Glutamatergic neuron (in vitro differentiated cells): ENCODE data around the gene RBM4. TPM values are rescaled to one million over a fixed set of nuclear protein-coding genes. Genes with fewer than 3 reads are reported as not detected.

Source experiments
- DNase-seq: peaks from one replicate; pipeline ENCODE4 v3.0.0; 2022
- H3K27ac Mint-ChIP-seq: one replicate; pipeline ENCODE4 v1.8.0; 2020; ENCODE audit warnings: mild to moderate bottlenecking, mixed read lengths, inconsistent platforms; ENCODE audit not compliant: unreplicated experiment
- H3K27me3 Mint-ChIP-seq: one replicate; pipeline ENCODE4 v1.8.0; 2020; ENCODE audit warnings: mild to moderate bottlenecking, moderate library complexity, mixed read lengths, inconsistent platforms; ENCODE audit not compliant: unreplicated experiment
- H3K36me3 Mint-ChIP-seq: one replicate; pipeline ENCODE4 v1.8.0; 2020; ENCODE audit warnings: mild to moderate bottlenecking, mixed read lengths, inconsistent platforms; ENCODE audit not compliant: unreplicated experiment
- H3K4me1 Mint-ChIP-seq: one replicate; pipeline ENCODE4 v1.8.0; 2020; ENCODE audit warnings: mild to moderate bottlenecking, low read depth, mixed read lengths, inconsistent platforms; ENCODE audit not compliant: unreplicated experiment
- H3K4me3 Mint-ChIP-seq: one replicate; pipeline ENCODE4 v1.8.0; 2020; ENCODE audit warnings: mild to moderate bottlenecking, mixed read lengths, inconsistent platforms; ENCODE audit not compliant: unreplicated experiment
- H3K9me3 Mint-ChIP-seq: one replicate; pipeline ENCODE4 v1.8.0; 2020; ENCODE audit warnings: mild to moderate bottlenecking, moderate library complexity, mixed read lengths, inconsistent platforms; ENCODE audit not compliant: unreplicated experiment
- total RNA-seq: library from RNA; stranded (reverse); fragmentation: NEBNext Ultra II Directional; extraction: Animal tissue kit (Norgen Biotek cat#: 25700); gene quantifications from one replicate; pipeline ENCODE4 v1.2.1, GENCODE V29; 2021; ENCODE audit not compliant: unreplicated experiment
- TF ChIP-seq, protein P1 (sequence below): fragments of 200-600 bp; sonication (generic); IDR thresholded peaks from one replicate; pipeline ENCODE4 v1.5.0; 2021; ENCODE audit not compliant: partially characterized antibody, unreplicated experiment

Gene RBM4
- total RNA-seq, 1 donor from 2014 or later: 244 TPM

DNA sequence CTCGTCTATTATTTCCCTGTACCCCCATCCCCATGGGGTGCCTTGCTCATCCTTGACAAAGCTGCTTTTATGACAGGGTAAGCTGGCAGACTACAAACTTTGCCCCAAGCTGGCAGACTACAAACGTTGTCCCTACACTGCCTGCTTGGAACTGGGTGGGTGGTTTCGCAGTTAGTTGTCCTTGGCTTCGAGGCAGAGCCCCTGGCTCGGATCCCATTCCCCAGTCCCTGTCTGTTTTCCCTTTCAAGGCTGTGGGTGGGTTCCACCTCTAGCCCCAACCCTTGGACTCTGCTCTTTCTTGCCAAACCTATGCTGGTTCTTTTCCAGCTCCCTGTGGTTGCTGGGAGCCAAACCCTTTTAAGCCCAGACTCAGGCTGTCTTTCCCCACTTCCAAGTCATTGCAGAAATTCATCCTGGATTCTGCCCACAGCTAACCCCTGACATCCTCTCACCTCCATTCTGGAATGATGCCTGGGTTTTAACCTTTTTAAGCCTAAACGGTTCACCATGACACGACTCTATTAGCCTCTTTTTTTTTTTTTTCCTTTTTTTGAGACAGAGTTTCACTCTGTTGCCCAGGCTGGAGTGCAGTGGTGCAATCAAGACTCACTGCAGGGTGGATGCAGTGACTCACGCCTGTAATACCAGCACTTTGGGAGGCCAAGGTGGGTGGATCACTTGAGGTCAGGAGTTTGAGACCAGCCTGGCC, 31.2 kb upstream of the RBM4 start:
- H3K36me3 Mint-ChIP-seq: no peaks in the 10 kb centered on the region
- no peak overlapping the region for H3K4me3 Mint-ChIP-seq
- H3K4me1 Mint-ChIP-seq: no peaks in the 10 kb centered on the region
- DNase-seq: no peak
- TF ChIP-seq, protein P1, sequence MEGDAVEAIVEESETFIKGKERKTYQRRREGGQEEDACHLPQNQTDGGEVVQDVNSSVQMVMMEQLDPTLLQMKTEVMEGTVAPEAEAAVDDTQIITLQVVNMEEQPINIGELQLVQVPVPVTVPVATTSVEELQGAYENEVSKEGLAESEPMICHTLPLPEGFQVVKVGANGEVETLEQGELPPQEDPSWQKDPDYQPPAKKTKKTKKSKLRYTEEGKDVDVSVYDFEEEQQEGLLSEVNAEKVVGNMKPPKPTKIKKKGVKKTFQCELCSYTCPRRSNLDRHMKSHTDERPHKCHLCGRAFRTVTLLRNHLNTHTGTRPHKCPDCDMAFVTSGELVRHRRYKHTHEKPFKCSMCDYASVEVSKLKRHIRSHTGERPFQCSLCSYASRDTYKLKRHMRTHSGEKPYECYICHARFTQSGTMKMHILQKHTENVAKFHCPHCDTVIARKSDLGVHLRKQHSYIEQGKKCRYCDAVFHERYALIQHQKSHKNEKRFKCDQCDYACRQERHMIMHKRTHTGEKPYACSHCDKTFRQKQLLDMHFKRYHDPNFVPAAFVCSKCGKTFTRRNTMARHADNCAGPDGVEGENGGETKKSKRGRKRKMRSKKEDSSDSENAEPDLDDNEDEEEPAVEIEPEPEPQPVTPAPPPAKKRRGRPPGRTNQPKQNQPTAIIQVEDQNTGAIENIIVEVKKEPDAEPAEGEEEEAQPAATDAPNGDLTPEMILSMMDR: no peak
- H3K27ac Mint-ChIP-seq: no peak overlapping the region
- peaks cover 2% of the 10 kb centered on the region for H3K27me3 Mint-ChIP-seq
- H3K9me3 Mint-ChIP-seq: peaks cover 3% of the 10 kb centered on the region

DNA sequence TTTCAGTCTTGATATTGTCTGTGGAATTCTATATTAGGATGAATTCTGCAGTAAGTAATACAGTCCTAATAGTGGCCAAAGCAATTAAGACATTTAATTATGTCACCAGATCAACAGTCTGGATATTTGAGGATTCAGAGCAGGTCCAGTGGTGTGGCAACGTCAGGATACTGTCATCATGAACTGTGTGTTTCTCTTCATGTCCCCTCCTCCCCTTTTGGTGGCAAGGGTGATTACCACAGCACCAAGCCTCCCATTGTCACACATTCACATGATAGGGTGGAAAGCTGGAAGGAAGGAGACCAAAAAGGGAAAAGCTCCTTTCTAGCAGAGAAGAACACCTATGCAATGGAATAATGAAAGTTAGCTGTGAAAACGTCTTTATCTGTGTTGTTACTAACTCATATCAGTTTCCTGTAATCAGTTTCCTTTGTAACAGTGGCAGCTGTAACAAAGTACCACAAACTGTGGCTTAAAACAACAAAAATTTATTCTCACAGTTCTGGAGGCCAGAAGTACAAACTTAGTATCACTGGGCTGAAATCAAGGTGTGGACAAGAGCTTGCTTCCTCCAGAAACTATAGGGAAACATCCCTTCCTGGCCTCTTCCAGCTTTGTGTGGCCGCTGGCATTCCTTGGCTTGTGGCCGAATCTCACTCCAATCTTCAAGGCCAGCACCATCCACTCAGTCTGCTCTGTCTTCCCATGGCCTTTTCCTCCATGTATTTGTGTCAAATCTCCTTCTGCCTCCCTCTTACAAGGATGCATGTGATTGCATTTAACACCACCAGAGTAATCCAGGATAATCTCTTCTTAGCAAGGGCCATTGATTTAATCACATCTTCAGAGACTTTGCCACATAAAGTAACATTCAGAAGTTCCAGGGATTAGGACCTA, 28.5 kb upstream of the RBM4 start:
- TF ChIP-seq, protein P1: no peak
- DNase-seq: no peak
- Mint-ChIP-seq H3K27ac (no peak overlapping the region), H3K4me1 (no peaks in the 10 kb centered on the region), H3K9me3 (no peaks in the 10 kb centered on the region), H3K27me3 (no peaks in the 10 kb centered on the region), H3K4me3 (no peak overlapping the region), H3K36me3 (no peaks in the 10 kb centered on the region)

DNA sequence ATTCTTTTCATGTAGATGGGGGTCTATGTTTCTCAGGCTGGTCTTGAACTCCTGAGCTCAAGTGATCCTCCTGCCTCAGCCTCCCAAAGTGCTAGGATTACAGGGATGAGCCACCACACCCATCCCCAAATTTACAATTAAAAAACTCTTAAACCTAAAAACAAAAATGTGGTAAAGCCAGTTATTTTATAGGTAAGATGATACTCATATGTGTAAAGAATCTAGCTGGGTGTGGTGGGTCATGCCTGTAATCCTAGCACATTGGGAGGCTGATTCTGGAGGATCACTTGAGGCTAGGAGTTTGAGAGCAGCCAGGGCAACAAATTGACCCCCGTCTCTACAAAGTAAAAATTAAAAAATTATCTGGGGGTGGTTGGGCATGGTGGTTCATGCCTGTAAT, 26.0 kb upstream of the RBM4 start:
- Mint-ChIP-seq H3K36me3 (no peaks in the 10 kb centered on the region), H3K9me3 (peaks cover 8% of the 10 kb centered on the region)

DNA sequence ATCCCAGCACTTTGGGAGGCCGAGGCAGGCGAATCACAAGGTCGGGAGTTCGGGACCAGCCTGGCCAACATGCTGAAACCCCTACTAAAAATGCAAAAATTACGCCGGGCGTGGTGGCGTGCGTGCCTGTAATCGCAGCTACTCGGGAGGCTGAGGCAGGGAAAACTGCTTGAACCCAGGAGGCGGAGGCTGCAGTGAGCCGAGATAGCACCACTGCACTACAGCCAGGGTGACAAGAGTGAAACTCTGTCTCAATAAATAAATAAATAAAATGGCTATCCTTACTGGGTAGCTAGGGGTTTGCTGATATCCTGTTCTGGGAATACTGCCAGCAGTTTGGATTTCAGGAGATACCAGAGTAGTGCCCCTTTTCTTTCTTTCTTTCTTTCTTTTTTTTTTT, 24.4 kb upstream of the RBM4 start:
- Mint-ChIP-seq H3K27ac (no peak overlapping the region), H3K4me1 (peaks cover 12% of the 10 kb centered on the region), H3K27me3 (peaks cover 2% of the 10 kb centered on the region), H3K4me3 (no peak overlapping the region), H3K9me3 (peaks cover 13% of the 10 kb centered on the region), H3K36me3 (no peaks in the 10 kb centered on the region)
- TF ChIP-seq, protein P1: no peak
- no peak for DNase-seq

More for the DNA sequence above, 26.0 kb upstream of the RBM4 start:
- TF ChIP-seq, protein P1: no peak
- Mint-ChIP-seq H3K27ac (no peak overlapping the region), H3K27me3 (peaks cover under 1% of the 10 kb centered on the region), H3K4me3 (no peak overlapping the region), H3K4me1 (no peaks in the 10 kb centered on the region)
- DNase-seq: no peak
